GM18517 (cell line): ENCODE measurements around the gene ZNF418.
"Not testable (repeated sequence)": the region's sequence is repeated elsewhere in the genome, so short reads cannot be mapped to it uniquely, and the experiment has no call there.

Experiments used
- ATAC-seq: cut with Tn5 transposase; IDR thresholded peaks from one replicate; pipeline ENCODE4 v1.9.1; 2021; ENCODE audit warnings: mild to moderate bottlenecking, moderate library complexity; ENCODE audit not compliant: unreplicated experiment

The ZNF418 gene

DNA sequence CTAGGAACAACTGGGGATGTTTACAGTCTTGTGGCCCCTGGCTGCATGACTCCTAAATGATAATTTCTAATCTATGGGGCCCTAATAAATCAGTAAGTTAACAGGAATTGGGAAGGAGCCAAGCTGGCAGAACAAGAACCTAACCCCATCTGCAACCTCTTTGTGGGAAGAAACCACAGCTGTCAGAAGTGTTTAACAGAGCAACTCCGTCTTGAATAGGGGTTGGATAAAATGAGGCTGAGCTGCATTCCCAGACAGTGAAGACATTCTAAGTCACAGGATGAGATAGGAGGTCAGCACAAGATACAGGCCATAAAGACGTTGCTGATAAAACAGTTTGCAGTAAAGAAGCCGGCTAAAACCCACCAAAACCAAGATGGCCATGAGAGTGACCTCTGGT, 44.5 kb downstream of the ZNF418 start:
- ATAC-seq: not testable (repeated sequence)

DNA sequence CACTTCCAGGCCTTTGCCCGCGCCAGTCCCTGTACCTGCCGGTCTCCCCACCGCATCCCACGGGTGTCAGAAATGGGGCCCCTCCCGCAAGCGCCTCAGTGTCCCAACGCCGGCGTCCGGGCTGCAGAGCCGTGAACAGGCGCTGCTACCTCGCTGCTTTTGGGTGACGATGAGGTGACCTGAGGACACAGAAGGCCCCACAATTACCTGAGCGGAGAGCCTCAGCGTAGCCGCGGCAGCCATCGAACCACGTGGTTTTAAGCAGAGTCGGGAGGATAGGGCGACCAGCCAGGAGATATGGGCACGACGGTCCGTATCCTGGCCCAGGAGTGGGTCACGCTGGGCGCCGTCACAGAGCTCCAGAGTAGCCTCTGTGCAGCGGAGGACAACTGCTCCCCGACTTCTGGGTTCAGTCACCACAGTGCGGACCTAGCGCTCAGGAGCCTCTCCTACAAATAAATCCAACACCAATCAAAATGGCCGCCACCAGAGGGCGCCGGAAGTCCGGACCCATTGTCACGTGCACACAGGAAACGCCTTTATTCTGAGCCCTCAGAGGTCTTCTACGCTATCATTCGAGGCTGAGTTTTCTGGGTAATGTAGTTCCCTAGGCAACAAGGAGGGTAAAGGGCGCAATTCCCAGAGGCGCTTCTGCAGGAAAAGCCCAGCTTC, 46.5 kb downstream of the ZNF418 start, which contains the start of gene ZNF814:
ZNF814 (minus strand) TSS at position 478 of the 672 bp plus-strand sequence; CDS start at position 243, 235 bp downstream.
- peak; percentile 76 for ATAC-seq

DNA sequence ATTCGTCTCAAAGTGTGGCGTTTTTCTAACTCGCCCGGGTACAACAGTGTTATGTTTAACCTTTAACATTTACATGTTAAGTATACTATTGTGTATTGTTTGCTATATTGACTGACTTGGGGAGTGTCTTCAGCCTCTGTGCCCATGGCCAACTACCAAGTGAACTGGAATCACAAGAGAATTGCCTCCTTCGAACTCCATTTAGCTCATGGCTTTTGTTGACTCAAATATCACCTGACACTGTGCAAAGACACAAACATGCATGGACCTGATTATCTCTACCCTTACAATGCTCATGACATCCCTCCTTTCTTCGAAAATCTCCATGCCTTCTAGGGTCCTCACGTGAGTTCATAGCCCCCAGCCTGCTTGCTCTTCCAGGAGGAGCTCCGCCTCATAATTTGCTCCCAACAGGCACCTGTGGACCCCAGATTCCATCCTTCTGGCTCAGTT, 47.1 kb downstream of the ZNF418 start:
- ATAC-seq: no peak

DNA sequence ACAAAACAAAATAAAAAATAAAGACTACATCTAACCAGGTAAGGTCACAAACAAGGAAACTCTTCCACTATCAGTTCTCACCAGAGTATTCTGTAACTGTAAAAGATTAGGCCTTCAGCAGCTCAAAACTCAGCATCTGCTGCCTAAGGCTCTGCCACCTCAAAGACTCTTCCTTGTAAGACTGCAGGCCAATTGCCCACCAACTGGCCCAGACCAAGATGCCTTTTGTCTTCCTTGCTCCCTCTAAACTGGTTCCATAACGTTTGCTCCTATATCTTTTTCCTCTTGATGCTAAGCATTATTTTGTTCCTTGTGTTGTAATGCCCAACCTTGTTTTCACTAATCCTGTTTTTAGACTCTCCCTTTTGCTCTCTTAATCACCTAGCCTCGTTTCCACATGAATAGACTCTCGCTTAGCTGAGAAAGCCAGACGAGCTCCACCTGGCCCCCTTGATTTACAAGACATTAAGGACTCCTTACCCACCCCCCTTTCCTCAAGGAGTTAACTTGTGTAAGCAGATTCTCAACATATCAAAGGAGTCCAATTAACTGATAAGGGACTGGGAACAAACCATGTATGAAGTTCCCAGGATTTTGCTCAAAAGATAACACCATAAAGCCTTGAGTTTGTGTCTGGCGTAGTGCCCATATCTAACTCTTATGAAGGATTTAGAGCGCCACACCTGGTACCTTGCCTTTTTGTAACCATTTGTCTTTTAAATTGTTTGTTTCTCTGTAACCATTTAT, 47.8 kb downstream of the ZNF418 start:
- no peak for ATAC-seq

DNA sequence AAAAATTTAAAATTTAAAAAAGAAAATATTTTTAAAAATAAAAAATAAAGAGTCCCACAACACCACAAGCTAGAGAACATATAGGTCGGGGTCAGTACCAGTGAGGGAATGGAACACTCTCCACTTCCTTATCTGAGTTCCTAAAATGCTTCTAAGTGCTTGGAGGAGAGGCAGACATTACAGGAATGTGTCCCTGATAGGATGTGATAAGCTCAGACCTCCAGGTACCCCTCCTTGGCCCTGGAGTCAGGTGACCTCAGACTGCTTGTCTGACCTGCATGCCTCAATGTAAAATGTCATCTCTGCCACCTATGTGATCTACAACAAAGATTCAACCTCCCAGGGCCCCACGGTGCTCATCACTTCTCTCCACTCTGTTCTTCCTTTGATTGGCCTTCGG, 49.2 kb downstream of the ZNF418 start:
- ATAC-seq: no peak

DNA sequence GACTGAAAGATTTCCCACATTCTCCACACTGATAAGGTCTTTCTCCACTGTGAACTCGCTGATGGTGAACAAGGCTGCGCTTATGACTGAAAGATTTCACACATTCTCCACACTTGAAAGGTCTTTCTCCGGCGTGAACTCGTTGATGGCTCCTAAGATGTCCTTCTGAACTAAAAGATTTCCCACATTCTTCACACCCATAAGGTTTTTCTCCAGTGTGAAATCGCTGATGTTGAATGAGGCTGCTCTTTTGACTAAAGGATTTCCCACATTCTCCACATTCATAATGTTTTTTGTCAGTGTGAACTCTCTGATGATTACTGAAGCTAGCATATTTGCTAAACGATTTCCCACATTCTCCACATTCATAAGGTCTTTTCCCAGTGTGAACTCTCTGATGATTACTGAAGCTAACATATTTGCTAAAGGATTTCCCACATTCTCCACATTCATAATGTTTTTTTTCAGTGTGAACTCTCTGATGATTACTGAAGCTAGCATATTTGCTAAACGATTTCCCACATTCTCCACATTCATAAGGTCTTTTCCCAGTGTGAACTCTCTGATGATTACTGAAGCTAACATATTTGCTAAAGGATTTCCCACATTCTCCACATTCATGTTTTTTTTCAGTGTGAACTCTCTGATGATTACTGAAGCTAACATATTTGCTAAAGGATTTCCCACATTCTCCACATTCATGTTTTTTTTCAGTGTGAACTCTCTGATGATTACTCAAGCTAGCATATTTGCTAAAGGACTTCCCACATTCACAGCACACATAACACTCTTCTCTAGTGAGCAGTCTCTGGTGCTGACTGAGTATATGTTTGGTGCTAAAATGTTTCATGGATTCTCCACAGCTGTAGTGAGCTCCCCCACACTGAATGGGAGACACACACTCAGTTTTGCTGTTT, 61.1 kb downstream of the ZNF418 start:
- not testable (repeated sequence) for ATAC-seq

DNA sequence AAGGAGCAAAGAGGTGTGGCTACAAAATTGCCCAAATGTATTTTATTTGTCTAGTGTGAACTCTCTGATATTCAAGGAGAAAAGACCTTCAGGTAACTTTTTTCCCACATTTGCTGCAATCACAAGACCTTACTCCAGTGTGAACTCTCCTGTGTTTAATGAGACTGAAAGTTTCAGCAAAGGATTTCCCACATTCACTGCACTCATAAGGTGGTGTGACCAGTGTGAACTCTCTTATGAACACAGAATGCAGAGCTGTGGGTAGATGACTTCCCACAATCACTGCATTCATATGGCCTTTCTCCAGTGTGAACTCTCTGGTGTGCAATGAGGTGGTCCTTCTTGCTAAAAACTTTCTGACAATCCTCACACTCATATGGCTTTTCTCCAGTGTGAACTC, 62.8 kb downstream of the ZNF418 start:
- ATAC-seq: no peak
